Brain microvascular endothelial cell (primary cell): Measurements from ENCODE around the gene FRMPD4.

ENCODE experiments used
- DNase-seq: peaks from one replicate; pipeline ENCODE4 v3.0.0-alpha.2; 2020
- H3K27ac ChIP-seq: fragments of 250-450 bp; sonication (Bioruptor Pico); 2 replicates; pipeline ENCODE4 v1.5.1; 2020; ENCODE audit warnings: mild to moderate bottlenecking, moderate library complexity
- H3K27me3 ChIP-seq: fragments of 250-450 bp; sonication (Bioruptor Pico); replicated peaks from 2 replicates; pipeline ENCODE4 v1.5.1; 2020; ENCODE audit warnings: mild to moderate bottlenecking
- H3K36me3 ChIP-seq: fragments of 250-450 bp; sonication (Bioruptor Pico); replicated peaks from 2 replicates; pipeline ENCODE4 v1.5.1; 2020; ENCODE audit warnings: mild to moderate bottlenecking
- H3K4me3 ChIP-seq: 2 replicates; pipeline ENCODE4 v1.5.1; 2011; ENCODE audit warnings: low read depth, mild to moderate bottlenecking, control low read depth, low read length, moderate library complexity
- in situ Hi-C: cut with HindIII; loops from 2 replicates; pipeline ENCODE4 v1.10.0; 2017; ENCODE audit warnings: low sequenced_read_pairs, low pct_ligation_motif_present
- TF ChIP-seq, protein P1 (sequence below): IDR thresholded peaks from 2 replicates; pipeline ENCODE4 v1.5.1; 2011; ENCODE audit warnings: low read depth, mild to moderate bottlenecking, moderate library complexity, low read length, control low read depth, inconsistent platforms; ENCODE audit errors: missing control alignments

Gene FRMPD4

DNA sequence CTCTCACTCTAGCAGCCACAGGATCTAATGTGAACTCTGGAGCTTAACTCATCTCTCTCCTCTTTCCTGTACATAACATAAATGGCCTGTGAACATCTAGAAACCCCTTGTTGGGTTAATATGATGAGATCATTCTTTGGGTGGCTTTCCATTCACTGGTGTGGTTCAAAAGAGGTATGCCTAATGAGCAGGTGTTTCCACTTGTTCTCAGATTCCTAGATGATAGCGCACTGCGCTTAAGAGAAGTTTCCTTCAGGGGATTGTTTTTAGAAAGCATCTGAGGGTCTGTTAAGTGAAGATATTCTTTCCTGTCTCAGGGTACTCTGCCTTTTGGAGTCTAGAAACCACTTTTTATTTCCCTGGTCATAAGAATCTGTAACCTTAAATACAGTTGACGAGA lies 32.5 kb downstream of the FRMPD4 start:
- TF ChIP-seq, protein P1, sequence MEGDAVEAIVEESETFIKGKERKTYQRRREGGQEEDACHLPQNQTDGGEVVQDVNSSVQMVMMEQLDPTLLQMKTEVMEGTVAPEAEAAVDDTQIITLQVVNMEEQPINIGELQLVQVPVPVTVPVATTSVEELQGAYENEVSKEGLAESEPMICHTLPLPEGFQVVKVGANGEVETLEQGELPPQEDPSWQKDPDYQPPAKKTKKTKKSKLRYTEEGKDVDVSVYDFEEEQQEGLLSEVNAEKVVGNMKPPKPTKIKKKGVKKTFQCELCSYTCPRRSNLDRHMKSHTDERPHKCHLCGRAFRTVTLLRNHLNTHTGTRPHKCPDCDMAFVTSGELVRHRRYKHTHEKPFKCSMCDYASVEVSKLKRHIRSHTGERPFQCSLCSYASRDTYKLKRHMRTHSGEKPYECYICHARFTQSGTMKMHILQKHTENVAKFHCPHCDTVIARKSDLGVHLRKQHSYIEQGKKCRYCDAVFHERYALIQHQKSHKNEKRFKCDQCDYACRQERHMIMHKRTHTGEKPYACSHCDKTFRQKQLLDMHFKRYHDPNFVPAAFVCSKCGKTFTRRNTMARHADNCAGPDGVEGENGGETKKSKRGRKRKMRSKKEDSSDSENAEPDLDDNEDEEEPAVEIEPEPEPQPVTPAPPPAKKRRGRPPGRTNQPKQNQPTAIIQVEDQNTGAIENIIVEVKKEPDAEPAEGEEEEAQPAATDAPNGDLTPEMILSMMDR: no peak
- DNase-seq: no peak
- in situ Hi-C loops: no loop called here

DNA sequence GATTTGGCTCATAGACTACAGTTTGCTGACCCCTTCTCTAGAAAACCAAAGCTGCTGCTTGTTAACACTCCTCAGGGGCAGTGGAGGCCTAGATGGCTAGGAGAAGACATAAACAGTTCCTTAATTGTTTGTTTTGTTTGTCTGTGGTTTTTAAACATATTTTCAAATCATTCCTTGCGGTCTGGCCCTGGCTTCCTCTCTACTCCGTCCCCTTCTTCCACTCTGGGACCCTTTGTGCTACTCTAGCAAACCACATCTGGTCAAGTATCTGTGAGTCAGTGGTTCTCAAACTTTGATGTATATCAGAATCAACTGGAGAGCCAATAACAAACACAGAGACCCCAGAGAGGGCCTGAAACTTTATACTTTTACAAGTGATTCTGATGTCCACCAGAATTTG lies 36.1 kb downstream of the FRMPD4 start:
- in situ Hi-C loops: no loop called here
- no peak overlapping the region for H3K27ac ChIP-seq
- DNase-seq: no peak
- no peaks in the 10 kb centered on the region for H3K27me3 ChIP-seq
- no peaks in the 10 kb centered on the region for H3K36me3 ChIP-seq
- H3K4me3 ChIP-seq: no peak overlapping the region
- TF ChIP-seq, protein P1: no peak

More for the DNA sequence above, 32.5 kb downstream of the FRMPD4 start:
- no peak overlapping the region for H3K27ac ChIP-seq
- no peaks in the 10 kb centered on the region for H3K27me3 ChIP-seq
- no peaks in the 10 kb centered on the region for H3K36me3 ChIP-seq
- no peak overlapping the region for H3K4me3 ChIP-seq

DNA sequence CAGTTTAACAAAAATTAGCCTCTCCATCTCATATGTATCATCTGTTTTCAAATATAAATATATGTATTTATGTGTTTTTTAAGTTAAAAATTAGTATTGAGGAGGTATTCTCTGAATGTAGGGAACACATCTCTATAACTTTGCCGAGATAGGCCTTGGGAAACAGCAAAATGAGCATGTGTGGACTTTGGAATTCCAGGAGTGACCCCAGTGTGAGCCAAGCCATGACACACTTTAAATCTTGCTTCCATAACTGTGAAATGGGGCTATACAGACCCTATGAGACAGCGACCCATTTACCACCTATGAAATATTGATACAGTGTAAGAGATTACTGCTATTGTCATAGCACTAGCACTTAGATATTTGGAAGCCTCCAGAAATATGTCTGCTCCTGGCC lies 58.8 kb downstream of the FRMPD4 start:
- H3K27ac ChIP-seq: no peak overlapping the region
- no peak overlapping the region for H3K4me3 ChIP-seq
- no peak for DNase-seq
- H3K36me3 ChIP-seq: no peaks in the 10 kb centered on the region
- in situ Hi-C loops: no loop called here
- H3K27me3 ChIP-seq: no peaks in the 10 kb centered on the region
- TF ChIP-seq, protein P1: no peak

DNA sequence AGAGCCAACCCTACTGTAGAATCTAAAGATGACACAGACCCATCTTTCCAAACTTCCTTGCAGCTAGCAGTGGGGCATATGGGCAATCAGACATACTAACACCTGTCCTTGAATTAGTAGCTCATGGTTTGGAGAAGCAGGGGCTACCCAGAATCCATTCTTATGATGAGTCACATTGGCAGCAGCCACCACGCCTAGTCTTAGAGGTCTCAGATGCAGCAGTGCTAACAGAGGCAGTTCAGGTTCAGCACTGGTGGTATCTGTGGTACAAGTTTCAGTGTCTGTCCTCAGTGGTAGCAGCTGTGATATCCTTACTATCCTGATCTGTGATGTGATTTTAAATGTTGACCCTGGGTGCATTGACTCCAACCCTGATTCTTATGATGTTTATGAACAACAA lies 68.1 kb downstream of the FRMPD4 start:
- no peaks in the 10 kb centered on the region for H3K36me3 ChIP-seq
- H3K4me3 ChIP-seq: no peak overlapping the region
- no peak overlapping the region for H3K27ac ChIP-seq
- TF ChIP-seq, protein P1: no peak
- in situ Hi-C loops: no loop called here
- H3K27me3 ChIP-seq: no peaks in the 10 kb centered on the region
- no peak for DNase-seq

DNA sequence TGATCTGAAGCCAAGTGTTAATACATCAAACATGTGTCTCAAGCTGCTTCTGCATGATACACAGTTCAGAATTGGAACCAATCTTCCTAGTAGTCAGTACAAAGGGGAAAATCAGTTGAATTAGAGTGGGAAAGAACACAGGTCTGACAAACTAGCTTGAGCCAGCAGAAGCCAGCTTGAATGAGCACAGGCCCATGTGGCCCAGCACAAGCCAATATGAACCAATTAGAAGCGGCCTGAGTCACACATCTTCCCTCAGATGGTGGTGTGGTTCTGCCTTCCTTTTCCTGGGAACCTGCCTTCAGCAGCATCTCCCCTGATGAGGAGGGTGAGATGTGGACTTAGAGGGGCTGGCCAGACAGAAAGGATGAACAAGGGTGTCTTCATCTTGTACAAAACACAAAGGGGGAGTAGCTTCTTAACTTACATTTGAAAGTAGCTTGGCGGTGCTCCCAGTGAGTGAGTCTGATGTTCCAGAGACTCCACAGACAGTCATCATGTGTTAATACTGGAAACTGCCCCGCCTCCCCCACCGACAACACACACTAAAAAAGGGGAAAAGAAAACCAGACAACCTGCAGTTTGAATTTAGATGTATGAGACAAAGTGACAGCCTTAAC lies 72.0 kb downstream of the FRMPD4 start:
- peak overlapping the region; percentile 21 for H3K27ac ChIP-seq
- no peaks in the 10 kb centered on the region for H3K36me3 ChIP-seq
- in situ Hi-C loops: no loop called here
- H3K4me3 ChIP-seq: no peak overlapping the region
- DNase-seq: peak; percentile 50
- TF ChIP-seq, protein P1: no peak
- no peaks in the 10 kb centered on the region for H3K27me3 ChIP-seq

DNA sequence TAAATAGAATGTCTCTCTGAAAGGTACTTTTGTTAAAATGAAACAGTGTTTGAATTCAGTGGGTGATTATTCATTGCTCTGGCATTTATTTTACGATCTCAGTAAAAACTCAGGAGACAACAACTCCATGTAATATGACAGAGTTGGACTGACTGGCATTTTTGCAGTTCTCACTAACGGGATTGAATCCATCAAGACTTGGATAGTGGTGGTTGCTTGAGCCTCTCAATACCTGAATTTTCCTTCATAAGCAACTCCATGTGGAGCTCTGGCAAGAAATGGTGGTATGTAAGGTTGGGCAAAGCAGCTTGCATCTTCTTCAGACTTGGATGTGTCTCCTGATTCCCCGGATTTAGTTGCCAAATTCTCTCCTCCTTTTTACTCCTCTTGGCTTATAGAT lies 72.7 kb downstream of the FRMPD4 start:
- no peaks in the 10 kb centered on the region for H3K27me3 ChIP-seq
- H3K4me3 ChIP-seq: no peak overlapping the region
- DNase-seq: no peak
- in situ Hi-C loops: no loop called here
- no peak overlapping the region for H3K27ac ChIP-seq
- no peaks in the 10 kb centered on the region for H3K36me3 ChIP-seq
- TF ChIP-seq, protein P1: no peak
